Measurements from ENCODE around the gene RGPD3.
"Not testable (repeated sequence)": the region's sequence is repeated elsewhere in the genome, so short reads cannot be mapped to it uniquely, and the experiment has no call there.

The RGPD3 gene

GRCh38 chr2:106504787-106505186 lies 36.6 kb upstream of the RGPD3 start:
- POLR2A ChIA-PET; DNase-seq (ENCODE audit: extremely low spot score); CTCF ChIA-PET: not testable (repeated sequence)

DNA sequence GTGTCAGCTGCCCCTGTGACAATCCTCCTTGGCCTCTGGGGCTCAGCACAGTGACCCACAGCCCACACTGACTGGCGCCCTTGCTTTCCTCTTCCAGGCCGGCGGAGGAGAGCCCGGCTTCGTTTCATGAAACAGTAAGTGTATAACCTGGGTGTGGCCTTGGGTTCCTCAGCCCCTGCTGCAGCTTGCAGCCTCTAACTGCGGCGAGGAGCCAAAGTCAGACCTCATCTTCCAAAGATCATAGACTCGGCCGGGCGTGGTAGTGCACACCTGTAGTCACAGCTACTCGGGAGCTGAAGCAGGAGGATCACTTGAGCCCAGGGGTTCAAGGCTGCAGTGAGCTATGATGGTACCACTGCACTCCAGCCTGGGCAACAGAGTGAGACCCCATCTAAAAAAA lies 36.0 kb upstream of the RGPD3 start:
- CTCF ChIA-PET; DNase-seq (ENCODE audit: extremely low spot score); POLR2A ChIA-PET: not testable (repeated sequence)

GRCh38 chr2:106502351-106502750 lies 34.1 kb upstream of the RGPD3 start:
- POLR2A ChIA-PET; DNase-seq (ENCODE audit: extremely low spot score); CTCF ChIA-PET: not testable (repeated sequence)

DNA sequence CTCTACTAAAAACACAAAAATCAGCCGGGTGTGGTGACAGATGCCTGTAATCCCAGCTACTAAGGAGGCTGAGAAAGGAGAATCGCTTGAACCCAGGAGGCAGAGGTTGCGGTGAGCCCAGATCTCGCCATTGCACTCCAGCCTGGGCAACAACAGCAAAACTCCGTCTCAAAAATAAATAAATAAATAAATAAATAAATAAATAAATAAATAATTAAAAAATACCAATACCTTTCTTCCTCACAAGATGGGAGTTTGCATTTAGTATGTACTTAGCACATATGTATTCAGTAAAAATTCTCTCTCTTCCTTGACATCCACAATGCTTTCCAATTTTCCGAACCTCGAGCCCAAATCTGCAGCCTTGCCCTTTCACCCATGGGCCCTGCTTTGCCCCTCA lies 32.1 kb upstream of the RGPD3 start:
- DNase-seq (ENCODE audit: extremely low spot score); CTCF ChIA-PET; POLR2A ChIA-PET: not testable (repeated sequence)

GRCh38 chr2:106498549-106498948 lies 30.3 kb upstream of the RGPD3 start:
- POLR2A ChIA-PET; DNase-seq (ENCODE audit: extremely low spot score); CTCF ChIA-PET: not testable (repeated sequence)

DNA sequence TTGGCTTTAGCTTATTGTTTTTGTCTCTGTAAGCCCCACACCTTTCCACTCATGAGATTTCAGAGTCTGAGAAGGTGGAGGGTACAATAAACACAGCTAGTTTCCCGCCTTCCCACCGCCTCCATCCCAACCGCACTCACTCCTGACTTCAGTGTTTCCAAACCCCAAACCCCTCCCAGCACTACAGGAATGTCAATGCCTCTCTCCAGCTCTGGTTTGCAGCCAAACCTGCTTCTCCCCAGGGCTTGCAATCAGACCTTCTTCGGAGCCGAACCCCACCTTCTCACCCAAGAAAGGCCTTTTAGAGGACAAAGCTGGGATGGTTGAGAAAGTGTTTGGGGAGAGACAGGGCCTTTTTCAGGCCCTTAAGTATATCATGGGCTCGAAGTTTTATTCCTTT lies 24.7 kb upstream of the RGPD3 start:
- POLR2A ChIA-PET; DNase-seq (ENCODE audit: extremely low spot score); CTCF ChIA-PET: not testable (repeated sequence)

DNA sequence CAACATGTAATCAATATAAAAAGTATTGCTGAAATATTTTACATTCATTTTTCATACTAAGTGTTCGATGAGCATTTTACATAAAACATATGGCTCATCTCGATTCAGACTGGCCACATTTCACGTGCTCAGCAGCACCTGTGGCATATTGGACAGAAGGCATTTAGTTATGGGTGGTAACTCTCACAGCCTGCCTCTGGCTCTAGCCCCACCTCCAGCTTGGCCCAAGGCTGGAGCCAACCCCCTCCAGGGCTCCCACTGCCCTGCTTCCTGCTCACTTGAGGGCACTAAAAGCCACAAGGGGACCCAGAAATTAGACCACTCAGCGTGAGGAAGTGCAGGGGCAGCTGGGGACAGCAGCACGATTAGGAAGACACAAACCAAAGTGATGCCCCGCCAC lies 24.2 kb upstream of the RGPD3 start:
- CTCF ChIA-PET; POLR2A ChIA-PET; DNase-seq (ENCODE audit: extremely low spot score): not testable (repeated sequence)

DNA sequence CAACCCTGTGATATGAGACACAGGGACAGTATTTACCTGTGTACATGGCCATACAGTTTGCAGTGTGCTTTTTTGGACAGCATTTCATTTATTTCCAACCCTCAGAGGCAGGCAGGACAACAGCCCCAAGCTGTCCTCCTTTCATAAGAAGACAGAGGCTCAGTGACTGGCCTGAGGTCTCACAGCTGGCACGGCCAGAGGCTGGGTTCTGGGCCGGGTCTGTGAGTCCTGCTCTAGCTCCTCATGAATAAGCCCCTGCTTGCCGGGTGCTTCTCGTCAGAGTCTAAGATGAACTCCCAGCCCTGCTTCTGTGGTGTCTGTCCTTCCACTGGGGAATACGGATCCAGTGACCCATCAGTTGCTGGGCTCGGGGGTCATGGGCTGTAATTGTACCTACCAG lies 21.5 kb upstream of the RGPD3 start:
- POLR2A ChIA-PET; CTCF ChIA-PET; DNase-seq (ENCODE audit: extremely low spot score): not testable (repeated sequence)

DNA sequence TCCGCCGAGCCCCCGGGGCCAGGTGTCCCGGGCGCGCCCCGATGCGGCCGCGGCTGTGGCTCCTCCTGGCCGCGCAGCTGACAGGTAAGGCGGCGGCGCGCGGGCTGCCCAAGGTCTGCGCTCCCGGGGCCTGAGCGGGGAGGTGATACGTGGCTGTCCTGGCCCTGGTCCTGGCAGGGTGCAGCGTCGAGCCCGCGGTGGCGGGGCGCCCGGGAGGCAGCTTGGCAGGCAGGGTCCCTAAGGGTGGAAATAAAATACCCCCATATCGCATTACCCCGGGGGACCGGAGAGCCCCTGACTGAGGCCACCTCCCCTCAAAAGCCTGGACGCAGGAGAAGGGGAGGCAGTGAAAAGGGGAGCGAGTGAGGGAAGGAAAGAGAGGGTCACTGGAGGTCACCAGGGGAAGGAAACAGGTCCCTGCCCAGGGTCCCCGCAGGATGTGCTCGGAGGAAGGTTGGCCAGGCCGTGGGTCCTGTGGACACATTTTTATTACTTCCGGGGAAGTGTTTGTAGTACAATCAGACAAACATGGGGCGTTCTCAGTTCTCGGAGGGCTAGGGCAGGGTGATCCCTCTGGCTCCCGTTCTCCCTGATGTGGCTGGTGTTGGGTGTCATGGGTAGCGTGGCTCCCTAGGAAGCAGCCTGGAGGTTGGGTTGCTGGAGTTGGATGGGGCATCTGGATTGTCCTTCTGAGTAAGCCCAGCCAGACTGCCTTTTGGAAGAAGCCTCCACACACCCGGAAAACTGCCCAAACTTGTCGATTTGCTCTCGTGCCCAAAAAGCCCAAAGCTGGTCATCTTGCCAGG lies 19.4 kb upstream of the RGPD3 start:
- CTCF ChIA-PET; POLR2A ChIA-PET; DNase-seq (ENCODE audit: extremely low spot score): not testable (repeated sequence)

- CTCF ChIA-PET; POLR2A ChIA-PET; DNase-seq (ENCODE audit: extremely low spot score): not testable (repeated sequence)
These were observed 18.6 kb upstream of the RGPD3 start, which contains the start of gene CD8B2 for GRCh38 chr2:106486551-106487385. Gene CD8B2 (plus strand): TSS chr2:106487364. CDS start chr2:106487427, 63 bp downstream.

DNA sequence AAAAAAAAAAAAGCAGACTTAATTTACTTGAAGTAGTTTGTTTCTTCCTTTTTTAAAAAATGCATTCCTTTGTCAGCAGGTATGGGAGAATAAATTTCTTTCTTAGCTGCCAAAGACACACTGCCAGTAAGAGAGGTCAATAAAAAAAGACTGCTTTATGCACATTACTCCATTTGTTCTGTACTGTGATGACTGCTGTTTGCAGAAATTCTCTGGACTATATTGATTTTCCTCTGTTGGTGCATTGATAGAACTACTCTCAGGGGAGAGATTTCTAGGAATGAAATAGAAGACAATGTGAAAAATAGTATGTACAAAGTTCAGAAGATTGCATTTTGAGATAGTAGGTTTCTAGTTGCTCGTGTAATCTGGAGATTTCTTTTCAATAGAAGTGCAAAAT lies 11.3 kb upstream of the RGPD3 start:
- DNase-seq (ENCODE audit: extremely low spot score); POLR2A ChIA-PET; CTCF ChIA-PET: not testable (repeated sequence)

GRCh38 chr2:106477647-106478046 lies 9.4 kb upstream of the RGPD3 start:
- CTCF ChIA-PET; DNase-seq (ENCODE audit: extremely low spot score); POLR2A ChIA-PET: not testable (repeated sequence)

GRCh38 chr2:106470658-106471057 lies 2.4 kb upstream of the RGPD3 start:
- POLR2A ChIA-PET; DNase-seq (ENCODE audit: extremely low spot score): not testable (repeated sequence)
- CTCF ChIA-PET, result interaction anchor here (0.7 kb wide), 1 partner anchor 221 kb away, joined by 3 read pairs; no protein-coding TSS in a partner anchor

DNA sequence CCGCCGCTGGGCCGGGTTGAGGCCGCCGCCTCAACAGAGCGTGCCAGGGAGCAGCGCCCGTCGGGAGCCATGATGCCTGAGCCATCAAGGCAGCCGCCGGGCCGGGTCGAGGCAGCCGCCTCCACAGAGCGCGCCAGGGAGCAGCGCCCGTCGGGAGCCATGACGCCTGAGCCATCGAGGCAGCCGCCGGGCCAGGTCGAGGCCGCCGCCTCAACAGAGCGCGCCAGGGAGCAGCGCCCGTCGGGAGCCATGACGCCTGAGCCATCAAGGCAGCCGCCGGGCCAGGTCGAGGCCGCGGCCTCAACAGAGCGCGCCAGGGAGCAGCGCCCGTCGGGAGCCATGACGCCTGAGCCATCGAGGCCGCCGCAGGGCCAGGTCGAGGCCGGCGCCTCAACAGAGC lies 697 bp downstream of the RGPD3 start:
- POLR2A ChIA-PET; DNase-seq (ENCODE audit: extremely low spot score); CTCF ChIA-PET: not testable (repeated sequence)

- CTCF ChIA-PET; DNase-seq (ENCODE audit: extremely low spot score); POLR2A ChIA-PET: not testable (repeated sequence)
These were observed 6.3 kb downstream of the RGPD3 start for GRCh38 chr2:106461882-106462281.

DNA sequence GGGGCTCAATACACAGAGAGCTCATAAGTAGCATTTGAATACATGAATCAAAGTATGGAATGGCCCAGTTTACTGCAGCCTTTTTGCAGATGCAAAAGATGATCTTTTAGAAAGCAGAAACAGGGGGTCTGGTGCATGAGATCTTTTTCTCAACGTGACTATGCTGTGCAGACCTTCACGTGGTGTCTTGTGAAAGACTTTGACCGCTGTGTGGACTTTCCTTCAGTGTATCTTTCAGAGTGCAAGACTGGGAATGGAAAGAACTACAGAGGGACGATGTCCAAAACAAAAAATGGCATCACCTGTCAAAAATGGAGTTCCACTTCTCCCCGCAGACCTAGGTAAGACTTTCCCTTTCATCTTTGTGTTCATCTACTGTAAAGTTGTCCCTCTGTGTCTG lies 77.5 kb downstream of the RGPD3 start:
- POLR2A ChIA-PET; DNase-seq (ENCODE audit: extremely low spot score); CTCF ChIA-PET: not testable (repeated sequence)

DNA sequence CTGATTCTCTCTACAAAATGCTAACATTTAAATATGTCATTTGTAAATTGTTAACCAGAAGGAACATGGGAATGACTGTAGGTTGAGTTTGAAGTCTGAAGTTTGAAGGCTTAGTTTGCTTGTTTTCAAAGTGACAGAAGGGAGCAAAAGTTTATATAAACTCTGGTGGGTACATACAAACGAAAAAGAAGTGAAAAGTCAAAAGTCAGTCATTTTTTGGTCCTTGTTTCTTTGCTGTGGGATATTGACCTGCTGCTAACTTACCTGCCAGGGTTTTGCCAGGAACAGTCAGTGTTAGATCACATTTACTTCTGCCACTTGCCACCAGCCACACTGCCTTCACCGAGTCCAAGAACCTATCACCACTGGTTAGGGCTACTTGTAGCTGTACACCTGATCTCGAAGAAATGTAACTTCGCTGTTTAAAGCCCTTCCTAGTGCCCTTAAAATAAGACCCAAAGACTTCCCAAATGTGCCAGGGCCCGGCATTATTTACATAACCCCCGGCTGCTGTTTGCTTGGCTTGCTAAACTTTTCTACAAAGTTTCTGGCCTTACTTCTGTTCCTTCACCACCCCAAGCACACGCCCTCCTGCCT lies 79.3 kb downstream of the RGPD3 start:
- CTCF ChIA-PET; DNase-seq (ENCODE audit: extremely low spot score); POLR2A ChIA-PET: not testable (repeated sequence)

DNA sequence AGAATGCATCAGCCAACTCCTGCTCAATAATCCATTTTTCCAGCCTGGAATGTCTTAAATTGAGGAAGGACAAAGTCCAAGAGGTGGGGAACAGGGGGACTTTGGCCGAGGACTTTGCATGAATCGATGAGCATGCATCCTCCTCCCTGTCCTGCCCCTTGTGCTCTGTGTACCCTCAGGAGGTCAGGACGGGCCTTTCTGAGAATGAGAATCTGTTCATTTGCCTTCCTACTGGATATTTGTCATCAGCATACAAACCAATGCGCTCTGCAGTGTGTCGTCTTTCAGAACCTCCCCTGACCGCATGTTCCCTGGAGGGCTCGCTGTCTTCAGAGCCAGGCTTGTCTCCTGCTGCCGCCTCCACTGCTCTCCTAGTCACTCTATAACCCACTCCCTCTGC lies 83.7 kb downstream of the RGPD3 start:
- CTCF ChIA-PET; POLR2A ChIA-PET; DNase-seq (ENCODE audit: extremely low spot score): not testable (repeated sequence)

DNA sequence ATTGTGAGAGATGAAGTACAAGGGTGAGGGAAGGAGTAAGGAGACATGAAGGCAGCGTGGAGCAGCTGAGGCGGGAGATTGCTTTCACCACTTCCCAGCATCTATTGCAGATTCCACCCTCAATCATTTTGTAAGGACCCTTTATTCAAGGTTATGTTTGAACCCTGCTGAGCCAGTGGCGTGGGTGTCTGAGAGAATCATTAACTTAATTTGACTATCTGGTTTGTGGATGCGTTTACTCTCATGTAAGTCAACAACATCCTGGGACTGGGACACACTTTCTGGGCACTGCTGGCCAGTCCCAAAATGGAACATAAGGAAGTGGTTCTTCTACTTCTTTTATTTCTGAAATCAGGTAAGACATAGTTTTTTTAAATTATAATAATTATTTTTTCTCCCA lies 86.3 kb downstream of the RGPD3 start:
- DNase-seq (ENCODE audit: extremely low spot score); POLR2A ChIA-PET; CTCF ChIA-PET: not testable (repeated sequence)
